ENCODE data around the gene EPHA2. TPM values are rescaled to one million over a fixed set of nuclear protein-coding genes. Genes with fewer than 3 reads are reported as not detected.
"Not testable (repeated sequence)": the region's sequence is repeated elsewhere in the genome, so short reads cannot be mapped to it uniquely, and the experiment has no call there.

Gene EPHA2
- total and polyA plus RNA-seq, 2 donors (not counting 3 experiments of a cell fraction or from before 2014, with no cell fraction given) = 141 to 147 TPM

- dilution Hi-C loops (cut with MboI; ENCODE audit: extremely low pct_ligation_motif_present, low sequenced_read_pairs) = no loop called here
- Histone ChIP-seq H3K79me2 (ENCODE audit: control insufficient read depth, insufficient read depth, low read length) (no peaks in the 10 kb centered on the region), H3K36me3 (ENCODE audit: control insufficient read depth in 2 of 2, extremely low read depth in 1 of 2, insufficient read depth in 2 of 2, low read length in 2 of 2) (no peaks in the 10 kb centered on the region), H3K9me3 (replicated peaks; ENCODE audit: control insufficient read depth, insufficient read depth, low read length) (peaks cover 2% of the 10 kb centered on the region), H4K20me1 (replicated peaks; ENCODE audit: control insufficient read depth, extremely low read depth, insufficient read depth, low read length) (no peaks in the 10 kb centered on the region), H3K9ac (replicated peaks; ENCODE audit: extremely low read depth, insufficient read depth, low read length) (no peak overlapping the region), H3K27me3 (ENCODE audit: control insufficient read depth in 2 of 2, insufficient read depth in 2 of 2, low read length in 2 of 2) (no peaks in the 10 kb centered on the region), H3K4me3 (replicated peaks in 1 of 3; ENCODE audit: insufficient read depth in 1 of 3, low read depth in 1 of 3, low read length in 3 of 3) (no peak overlapping the region), H2AFZ (ENCODE audit: low read depth, low read length) (no peak overlapping the region), H3K4me2 (ENCODE audit: insufficient read depth, low read length) (no peak overlapping the region), H3K9me1 (replicated peaks; ENCODE audit: control insufficient read depth, extremely low read depth, insufficient read depth, low read length) (no peaks in the 10 kb centered on the region), H3K4me1 (ENCODE audit: control insufficient read depth, extremely low read depth, insufficient read depth, low read length) (peaks cover 4% of the 10 kb centered on the region), H3K27ac (ENCODE audit: insufficient read depth, low read depth, low read length) (no peak overlapping the region)
- CTCF ChIA-PET = interaction anchor here (0.9 to 1.5 kb wide), 3 partner anchors 8 to 27 kb away, joined by 3 read pairs; no protein-coding TSS in a partner anchor
- no peak for DNase-seq (ENCODE audit: low read depth, low spot score)
- POLR2A ChIA-PET = no interaction called here
- BruUV-seq (replicated peaks) = no TSS peak
- intact Hi-C loops (cut with micrococcal nuclease) = no loop called here
- TF ChIP-seq FOS (IDR thresholded peaks at IDR 0.05; ENCODE audit: borderline replicate concordance, insufficient read depth, low read length) (no peak), CTCF (IDR thresholded peaks at IDR 0.05; ENCODE audit: extremely low read depth in 1 of 2, insufficient read depth in 1 of 2, low read depth in 1 of 2, low read length in 2 of 2) (no peak), JUN (IDR thresholded peaks at IDR 0.05; ENCODE audit: borderline replicate concordance, insufficient read depth, insufficient read length, low read depth) (no peak), MYC (IDR thresholded peaks at IDR 0.05; ENCODE audit: low read depth, low read length) (no peak), MAX (IDR thresholded peaks at IDR 0.05; ENCODE audit: insufficient read depth, insufficient read length) (no peak), POLR2AphosphoS5 (IDR thresholded peaks at IDR 0.05; ENCODE audit: insufficient read depth, low read depth, low read length) (no peak), POLR2A (IDR thresholded peaks at IDR 0.05; ENCODE audit: low read depth, low read length) (no peak), EZH2 (IDR thresholded peaks at IDR 0.05; ENCODE audit: borderline replicate concordance, low read depth, low read length, severe bottlenecking) (no peak), GATA2 (IDR thresholded peaks at IDR 0.05; ENCODE audit: insufficient read depth, insufficient read length, low read depth, low read length) (no peak)
- no peak for FAIRE-seq
Observed at GRCh38 chr1:16109571-16109970, 46.3 kb downstream of the EPHA2 start.

- BruUV-seq (replicated peaks); POLR2A ChIA-PET: not testable (repeated sequence)
- CTCF ChIA-PET = interaction anchor here (0.8 to 2.6 kb wide), 11 partner anchors 9 to 141 kb away, joined by 3 to 17 read pairs (median 4); no protein-coding TSS in a partner anchor
Observed at GRCh38 chr1:16107039-16107438, 48.8 kb downstream of the EPHA2 start.

More at GRCh38 chr1:16107039-16107438, 48.8 kb downstream of the EPHA2 start:
- H3K9me1 ChIP-seq (replicated peaks; ENCODE audit: control insufficient read depth, extremely low read depth, insufficient read depth, low read length); H3K79me2 ChIP-seq (ENCODE audit: control insufficient read depth, insufficient read depth, low read length); H3K9ac ChIP-seq (replicated peaks; ENCODE audit: extremely low read depth, insufficient read depth, low read length); H3K36me3 ChIP-seq (ENCODE audit: control insufficient read depth in 2 of 2, extremely low read depth in 1 of 2, insufficient read depth in 2 of 2, low read length in 2 of 2); H3K27me3 ChIP-seq (ENCODE audit: control insufficient read depth in 2 of 2, insufficient read depth in 2 of 2, low read length in 2 of 2); intact Hi-C loops (cut with micrococcal nuclease); H3K4me3 ChIP-seq (replicated peaks in 1 of 3; ENCODE audit: insufficient read depth in 1 of 3, low read depth in 1 of 3, low read length in 3 of 3); FAIRE-seq; dilution Hi-C loops (cut with MboI; ENCODE audit: extremely low pct_ligation_motif_present, low sequenced_read_pairs); H3K4me1 ChIP-seq (ENCODE audit: control insufficient read depth, extremely low read depth, insufficient read depth, low read length); H3K27ac ChIP-seq (ENCODE audit: insufficient read depth, low read depth, low read length); H2AFZ ChIP-seq (ENCODE audit: low read depth, low read length); H3K9me3 ChIP-seq (replicated peaks; ENCODE audit: control insufficient read depth, insufficient read depth, low read length); H4K20me1 ChIP-seq (replicated peaks; ENCODE audit: control insufficient read depth, extremely low read depth, insufficient read depth, low read length): not testable (repeated sequence)
- peak; percentile 52 for DNase-seq (ENCODE audit: low read depth, low spot score)
- H3K4me2 ChIP-seq (ENCODE audit: insufficient read depth, low read length) = peak overlapping the region; percentile 29

Measured in endothelial cell of umbilical vein (primary cell).